Hematopoietic multipotent progenitor cell treated with erythropoietin and hydrocortisone succinate and interleukin-3 and kit ligand, for 17 days (in vitro differentiated cells): ENCODE results near the gene TUBD1.
A peak's percentile ranks its signal among the peaks of the same experiment; 100 is the strongest.
"Not testable (repeated sequence)": the region's sequence is repeated elsewhere in the genome, so short reads cannot be mapped to it uniquely, and the experiment has no call there.

Experiments
- DNase-seq: peaks from one replicate; pipeline ENCODE4 v3.0.0-alpha.2; 2015; ENCODE audit warnings: low spot score

Gene TUBD1

GRCh38 chr17:59844884-59845594 lies 47.7 kb downstream of the TUBD1 start:
- no peak for DNase-seq

DNA sequence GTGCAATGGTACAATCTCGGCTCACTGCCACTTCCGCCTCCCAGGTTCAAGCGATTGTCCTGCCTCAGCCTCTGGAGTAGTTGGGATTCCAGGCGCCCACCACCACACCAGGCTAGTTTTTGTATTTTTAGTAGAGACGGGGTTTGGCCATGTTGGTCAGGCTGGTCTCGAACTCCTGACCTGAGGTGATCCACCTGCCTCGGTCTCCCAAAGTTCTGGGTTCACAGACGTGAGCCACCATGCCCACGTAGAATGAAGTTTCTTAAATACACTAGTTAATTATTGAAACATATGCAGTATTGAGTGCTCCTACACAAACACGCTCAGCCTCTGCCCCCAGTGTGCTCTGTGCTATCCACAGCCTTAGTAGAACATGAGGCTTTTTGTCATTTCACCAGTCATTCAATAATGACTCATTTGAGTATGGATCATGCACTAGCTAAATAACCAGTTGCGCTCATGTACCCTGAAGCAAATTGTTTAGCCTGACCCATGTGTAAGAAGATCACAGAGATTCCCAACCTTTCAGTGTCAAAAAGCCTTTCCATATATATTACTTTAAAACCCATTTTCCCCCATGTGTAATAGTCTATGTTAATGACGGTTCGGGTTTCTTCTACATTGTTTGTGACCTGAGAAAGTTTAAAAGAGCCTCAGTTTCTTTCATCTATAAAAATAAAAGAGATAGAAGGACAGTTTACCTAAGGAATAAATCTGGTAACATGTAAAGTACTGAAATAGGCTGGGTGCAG lies 49.7 kb downstream of the TUBD1 start:
- no peak for DNase-seq

DNA sequence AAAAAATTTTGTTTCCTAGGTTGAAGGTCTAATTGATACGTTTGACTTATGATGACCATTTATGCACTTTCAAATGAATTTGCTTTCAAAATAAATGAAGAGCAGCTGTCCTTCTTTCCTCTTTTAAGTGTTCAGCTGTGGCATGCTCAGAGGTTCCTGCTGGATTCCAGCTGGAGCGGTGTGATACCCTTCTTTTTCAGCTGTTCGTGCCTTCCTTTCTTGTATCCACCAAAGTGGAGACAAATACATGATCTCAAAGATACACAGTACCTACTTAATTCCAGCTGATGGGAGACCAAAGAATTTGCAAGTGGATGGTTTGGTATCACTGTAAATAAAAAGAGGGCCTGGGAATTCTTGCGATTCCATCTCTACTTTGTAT lies 50.9 kb downstream of the TUBD1 start:
- not testable (repeated sequence) for DNase-seq

DNA sequence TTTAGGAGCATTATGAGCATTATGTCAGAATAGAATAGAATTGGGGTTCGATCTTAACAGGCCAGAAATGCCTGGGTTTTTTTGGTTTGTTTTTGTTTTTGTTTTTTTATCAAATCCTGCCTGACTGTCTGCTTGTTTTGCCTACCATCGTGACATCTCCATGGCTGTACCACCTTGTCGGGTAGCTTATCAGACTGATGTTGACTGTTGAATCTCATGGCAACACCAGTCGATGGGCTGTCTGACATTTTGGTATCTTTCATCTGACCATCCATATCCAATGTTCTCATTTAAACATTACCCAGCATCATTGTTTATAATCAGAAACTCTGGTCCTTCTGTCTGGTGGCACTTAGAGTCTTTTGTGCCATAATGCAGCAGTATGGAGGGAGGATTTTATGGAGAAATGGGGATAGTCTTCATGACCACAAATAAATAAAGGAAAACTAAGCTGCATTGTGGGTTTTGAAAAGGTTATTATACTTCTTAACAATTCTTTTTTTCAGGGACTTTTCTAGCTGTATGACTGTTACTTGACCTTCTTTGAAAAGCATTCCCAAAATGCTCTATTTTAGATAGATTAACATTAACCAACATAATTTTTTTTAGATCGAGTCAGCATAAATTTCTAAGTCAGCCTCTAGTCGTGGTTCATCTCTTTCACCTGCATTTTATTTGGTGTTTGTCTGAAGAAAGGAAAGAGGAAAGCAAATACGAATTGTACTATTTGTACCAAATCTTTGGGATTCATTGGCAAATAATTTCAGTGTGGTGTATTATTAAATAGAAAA lies 51.5 kb downstream of the TUBD1 start:
- DNase-seq, result peak; percentile 35

GRCh38 chr17:59840329-59841090 lies 52.2 kb downstream of the TUBD1 start:
- peak; percentile 27 for DNase-seq

DNA sequence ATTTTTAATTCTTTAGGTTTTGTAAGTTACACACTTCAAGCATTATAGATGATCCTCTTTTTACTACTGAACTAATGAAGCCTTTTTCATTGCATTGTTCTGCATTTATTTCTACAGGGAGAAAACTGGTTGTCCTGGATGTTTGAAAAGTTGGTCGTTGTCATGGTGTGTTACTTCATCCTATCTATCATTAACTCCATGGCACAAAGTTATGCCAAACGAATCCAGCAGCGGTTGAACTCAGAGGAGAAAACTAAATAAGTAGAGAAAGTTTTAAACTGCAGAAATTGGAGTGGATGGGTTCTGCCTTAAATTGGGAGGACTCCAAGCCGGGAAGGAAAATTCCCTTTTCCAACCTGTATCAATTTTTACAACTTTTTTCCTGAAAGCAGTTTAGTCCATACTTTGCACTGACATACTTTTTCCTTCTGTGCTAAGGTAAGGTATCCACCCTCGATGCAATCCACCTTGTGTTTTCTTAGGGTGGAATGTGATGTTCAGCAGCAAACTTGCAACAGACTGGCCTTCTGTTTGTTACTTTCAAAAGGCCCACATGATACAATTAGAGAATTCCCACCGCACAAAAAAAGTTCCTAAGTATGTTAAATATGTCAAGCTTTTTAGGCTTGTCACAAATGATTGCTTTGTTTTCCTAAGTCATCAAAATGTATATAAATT lies 53.0 kb downstream of the TUBD1 start:
- peak; percentile 25 for DNase-seq

DNA sequence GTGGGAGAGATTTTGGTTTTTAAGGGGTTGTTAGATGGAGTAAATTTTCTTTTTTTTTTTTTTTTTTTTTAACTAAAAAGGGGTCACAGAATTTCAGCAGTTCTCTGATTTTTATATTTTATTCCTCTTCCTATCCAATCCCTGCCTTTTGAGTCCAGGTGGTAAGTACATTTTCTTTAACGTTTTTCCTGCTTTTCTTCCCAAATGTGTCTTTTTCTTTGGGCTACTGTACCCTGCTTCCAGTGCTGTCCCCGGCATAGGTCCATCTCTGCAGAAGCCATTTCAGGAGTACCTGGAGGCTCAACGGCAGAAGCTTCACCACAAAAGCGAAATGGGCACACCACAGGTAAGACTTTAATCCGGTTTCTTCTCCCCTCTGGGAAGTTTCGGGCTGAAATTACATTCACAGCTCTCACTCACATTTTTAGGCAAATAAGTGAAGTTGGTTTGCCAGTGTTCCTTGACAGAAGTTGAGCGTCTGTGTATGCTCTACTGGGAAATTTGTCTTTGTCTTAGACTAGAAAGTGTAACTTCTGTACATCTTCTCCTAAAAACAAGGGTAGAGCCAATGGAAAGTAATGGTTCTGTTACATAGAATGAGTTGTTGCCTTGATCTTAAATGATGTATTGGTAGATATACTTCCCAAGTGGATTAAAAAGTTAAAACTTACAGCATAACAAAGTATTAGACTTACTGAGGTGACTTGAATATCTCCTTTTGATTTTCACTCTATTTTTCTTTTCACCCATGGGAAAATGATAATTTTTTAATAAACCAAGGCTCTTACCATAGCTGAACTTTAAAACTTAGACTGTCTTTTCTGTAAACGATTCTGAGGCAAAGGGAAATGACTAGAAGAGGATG lies 54.5 kb downstream of the TUBD1 start:
- DNase-seq, result peak; percentile 41

- DNase-seq, result peak; percentile 78
These were observed 55.3 kb downstream of the TUBD1 start for GRCh38 chr17:59837308-59838051.

DNA sequence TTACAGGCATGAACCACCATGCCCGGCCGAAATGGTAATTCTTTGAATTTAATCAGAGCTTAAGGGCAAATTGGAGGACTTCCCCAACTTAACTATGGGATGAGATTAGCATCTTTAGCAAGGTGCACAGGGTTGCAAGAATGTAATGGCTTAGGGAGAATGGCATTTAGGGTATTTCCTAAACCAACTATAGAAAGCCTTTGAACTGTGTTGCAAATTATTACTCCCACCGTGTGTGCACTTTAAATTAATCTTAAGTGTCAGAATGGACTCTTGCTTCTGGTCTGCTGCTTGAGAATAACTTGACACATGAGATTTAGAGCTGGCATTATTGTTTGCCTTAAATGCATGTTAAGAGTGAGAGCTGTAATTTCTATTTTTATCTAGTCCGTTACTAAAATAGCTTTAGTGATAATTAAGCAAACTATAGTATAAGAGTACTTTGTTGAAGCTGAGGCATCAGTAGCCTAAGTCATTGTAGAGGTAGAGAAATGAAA lies 59.8 kb downstream of the TUBD1 start:
- DNase-seq, result no peak

DNA sequence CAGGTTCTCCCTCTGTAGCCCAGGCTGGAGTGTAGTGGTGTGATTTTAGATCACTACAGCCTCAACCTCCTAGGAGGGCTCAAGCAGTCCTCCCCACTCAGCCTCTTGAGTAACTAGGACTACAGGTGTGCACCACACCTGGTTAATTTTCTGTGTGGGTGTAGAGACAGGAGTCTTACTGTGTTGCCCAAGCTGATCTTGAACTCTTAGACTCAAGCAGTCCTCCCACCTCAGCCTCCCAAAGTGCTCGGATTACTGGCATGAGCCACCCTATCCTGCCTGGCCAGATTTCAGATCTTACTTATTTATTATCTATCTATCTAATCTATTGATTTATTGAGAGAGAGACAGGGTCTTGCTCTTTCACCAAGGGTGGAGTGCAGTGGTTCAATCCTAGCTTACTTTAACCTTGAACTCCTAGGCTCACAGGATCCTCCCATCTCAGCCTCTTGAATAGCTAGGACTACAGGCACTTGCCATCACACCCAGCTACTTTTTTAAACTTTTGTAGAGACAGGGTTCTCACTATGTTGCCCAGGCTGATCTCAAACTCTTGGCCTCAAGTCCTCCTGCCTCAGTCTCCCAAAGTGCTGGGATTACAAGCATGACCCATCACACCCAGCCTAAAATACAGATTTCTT lies 61.8 kb downstream of the TUBD1 start:
- DNase-seq, result no peak

DNA sequence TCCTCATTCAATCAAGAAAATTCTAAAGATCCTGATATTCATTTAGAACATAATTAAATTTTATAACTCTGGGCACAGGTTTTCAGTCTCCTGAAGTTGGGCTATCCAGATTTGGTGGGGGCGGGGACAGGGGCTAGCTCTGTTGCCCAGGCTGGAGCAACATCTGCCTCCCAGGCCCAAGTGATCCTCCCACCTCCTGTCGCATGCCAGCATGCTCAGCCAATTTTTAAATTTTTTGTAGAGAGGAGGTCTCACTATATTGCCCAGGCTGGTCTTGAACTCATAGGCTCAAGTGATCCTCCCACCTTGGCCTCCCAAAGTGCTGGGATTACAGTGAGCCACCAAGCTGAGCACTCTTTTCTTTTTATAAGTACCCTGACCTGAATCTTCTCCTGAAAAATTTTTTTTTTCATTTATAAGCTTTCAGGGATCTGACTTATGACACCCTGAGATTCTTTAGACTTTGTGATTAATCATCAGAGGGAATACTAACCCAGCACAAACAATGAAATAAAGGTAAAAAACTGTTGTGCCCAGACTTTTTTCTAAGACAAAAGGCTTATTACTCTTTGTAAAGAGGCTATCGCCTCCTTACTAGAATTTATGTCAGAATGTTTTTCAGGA lies 62.6 kb downstream of the TUBD1 start:
- DNase-seq, result no peak

DNA sequence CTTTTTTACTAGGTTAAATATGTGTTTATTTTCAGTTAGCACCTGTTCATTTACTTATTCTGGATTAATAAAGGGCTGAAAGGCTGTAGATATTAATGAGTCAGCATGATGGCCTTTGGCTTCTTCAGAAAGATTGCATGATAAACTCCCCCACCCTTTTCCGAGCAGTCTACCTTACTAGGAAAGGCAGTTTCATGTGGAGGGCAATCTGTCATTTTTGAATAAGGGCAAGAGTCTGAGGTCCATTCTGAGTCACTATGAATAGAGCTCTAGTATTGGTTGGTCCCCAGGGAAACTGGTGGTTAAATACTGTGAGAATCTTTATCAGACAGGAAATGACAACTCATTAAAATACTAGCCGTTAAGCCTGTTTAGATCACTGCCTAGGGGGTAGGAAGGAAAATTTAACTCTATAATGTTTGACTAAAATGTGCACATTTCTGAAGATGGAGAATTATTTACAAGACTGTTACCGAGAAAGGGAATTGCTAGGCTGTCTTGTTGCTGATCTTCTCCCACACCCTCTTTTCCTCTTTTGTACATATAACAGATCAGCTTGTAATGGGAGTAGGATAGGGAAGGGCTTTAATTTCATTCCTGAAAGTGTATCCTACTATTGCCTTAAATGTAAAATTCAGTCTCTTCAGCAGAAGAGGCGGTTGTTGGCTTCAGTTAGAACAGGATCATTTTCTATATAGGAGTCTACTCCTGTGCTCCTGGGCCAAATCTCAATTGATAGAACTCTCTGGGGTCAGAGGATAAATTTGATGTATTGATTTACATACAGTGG lies 63.3 kb downstream of the TUBD1 start:
- peak; percentile 52 for DNase-seq

DNA sequence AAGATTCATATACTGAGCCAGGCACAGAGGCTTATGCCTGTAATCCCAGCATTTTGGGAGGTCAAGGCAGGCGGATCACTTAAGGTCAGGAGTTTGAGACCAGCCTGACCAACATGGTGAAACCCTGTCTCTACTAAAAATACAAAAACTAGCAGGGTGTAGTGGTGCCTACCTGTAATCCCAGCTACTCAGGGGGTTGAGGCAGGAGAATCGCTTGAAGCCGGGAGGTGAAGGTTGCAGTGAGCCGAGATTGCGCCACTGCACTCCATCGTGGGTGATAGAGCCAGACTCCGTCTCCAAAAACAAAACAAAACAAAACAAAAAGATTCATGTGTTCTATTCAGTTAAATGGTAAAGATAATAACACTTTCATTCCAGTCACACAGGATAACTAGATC lies 63.9 kb downstream of the TUBD1 start:
- not testable (repeated sequence) for DNase-seq

DNA sequence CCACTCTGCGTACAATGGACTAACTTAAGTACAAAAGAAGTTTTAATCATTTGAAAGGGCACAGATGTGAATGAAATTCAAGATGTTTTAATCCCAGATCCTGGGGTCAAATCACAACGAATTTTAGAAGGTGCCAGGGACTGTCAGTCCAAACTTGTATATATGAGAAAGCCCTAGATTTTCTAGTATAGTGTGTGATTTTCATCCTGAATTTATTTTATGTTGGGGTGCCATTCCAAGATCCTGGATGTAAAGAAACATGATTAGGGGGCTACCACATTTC lies 64.3 kb downstream of the TUBD1 start:
- DNase-seq, result no peak

- DNase-seq, result no peak
These were observed 64.8 kb downstream of the TUBD1 start for GRCh38 chr17:59827721-59828477.

DNA sequence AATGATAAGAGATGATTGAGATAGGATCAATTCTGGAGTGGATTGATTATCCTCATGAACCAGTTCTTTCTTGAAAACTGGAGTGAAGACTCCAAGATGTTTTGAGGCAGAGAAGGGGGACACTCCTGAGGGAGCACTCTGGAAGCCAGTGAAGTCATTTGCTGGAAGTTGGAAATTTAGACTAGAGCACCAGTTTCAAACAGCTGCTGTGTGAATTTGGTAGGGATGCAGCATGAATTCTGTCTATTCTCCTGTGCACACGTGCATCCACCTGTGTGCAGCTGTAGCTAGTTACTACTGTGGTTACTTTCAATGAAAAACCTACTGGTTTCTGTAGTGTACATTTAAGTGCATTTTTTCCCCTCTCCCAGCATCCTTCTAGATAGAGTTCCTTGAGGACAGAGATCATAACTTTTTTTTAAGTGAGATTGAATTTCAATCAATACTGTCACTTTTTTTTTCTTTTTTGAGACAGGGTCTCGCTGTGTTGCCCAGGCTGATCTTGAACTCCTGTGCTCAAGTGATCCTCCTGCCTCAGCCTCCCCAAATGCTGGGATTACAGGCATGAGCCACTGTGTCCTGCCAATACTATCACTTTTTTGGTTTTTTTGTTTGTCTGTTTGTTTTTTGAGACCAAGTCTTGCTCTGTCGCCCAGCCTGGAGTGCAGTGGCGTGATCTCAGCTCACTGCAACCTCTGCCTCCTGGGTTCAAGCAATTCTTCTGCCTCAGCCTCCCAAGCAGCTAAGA lies 65.9 kb downstream of the TUBD1 start:
- DNase-seq, result no peak
